A549 (cell line): ENCODE results near the gene PLK5.

Experiments used
- BHLHE40 ChIP-seq: IDR thresholded peaks from 2 replicates; pipeline ENCODE4 v1.6.1; 2012; ENCODE audit warnings: low read depth, low read length, inconsistent platforms
- CHD2 ChIP-seq: fragments of 150-350 bp; IDR thresholded peaks from 2 replicates; pipeline ENCODE4 v1.6.1; 2014; ENCODE audit warnings: low read length; ENCODE audit not compliant: partially characterized antibody
- CHD4 ChIP-seq: fragments of 200-600 bp; sonication (generic); IDR thresholded peaks from 2 replicates; pipeline ENCODE4 v1.6.1; 2016; ENCODE audit warnings: antibody characterized with exemption, mild to moderate bottlenecking, borderline replicate concordance
- JUNB ChIP-seq: fragments of >200 bp; sonication (Bioruptor Twin); formaldehyde crosslinking; IDR thresholded peaks from 2 replicates; pipeline ENCODE4 v1.6.1; 2016
- MAZ ChIP-seq: fragments of 150-350 bp; IDR thresholded peaks from 2 replicates; pipeline ENCODE4 v1.6.1; 2014; ENCODE audit warnings: antibody characterized with exemption, low read depth, low read length, borderline replicate concordance
- PHF8 ChIP-seq: fragments of 200-600 bp; sonication (generic); IDR thresholded peaks from 2 replicates; pipeline ENCODE4 v1.6.1; 2016; ENCODE audit warnings: low read depth, mild to moderate bottlenecking, antibody characterized with exemption, moderate library complexity, borderline replicate concordance
- POLR2A ChIP-seq: IDR thresholded peaks from 2 replicates; pipeline ENCODE4 v1.6.1; 2012; ENCODE audit warnings: mild to moderate bottlenecking, low read length
- SMC3 ChIP-seq: fragments of >200 bp; sonication (Bioruptor Twin); formaldehyde crosslinking; IDR thresholded peaks from 3 replicates; pipeline ENCODE4 v1.6.1; 2018; ENCODE audit warnings: inconsistent platforms
- TF ChIP-seq, protein P1 (sequence below): fragments of >200 bp; sonication (Bioruptor Twin); formaldehyde crosslinking; IDR thresholded peaks from 3 replicates; pipeline ENCODE4 v1.5.1; 2016
- TF ChIP-seq, protein P2 (sequence below): IDR thresholded peaks from 2 replicates; pipeline ENCODE4 v1.6.1; 2012
- TF ChIP-seq, protein P3 (sequence below): fragments of 200-600 bp; sonication (generic); IDR thresholded peaks from 2 replicates; pipeline ENCODE4 v1.6.1; 2016; ENCODE audit warnings: antibody characterized with exemption, mild to moderate bottlenecking, moderate library complexity
- TF ChIP-seq, protein P4 (sequence below): IDR thresholded peaks from 2 replicates; pipeline ENCODE4 v1.6.1; 2012; ENCODE audit warnings: low read depth, borderline replicate concordance
- TF ChIP-seq, protein P5 (sequence below): fragments of 150-350 bp; IDR thresholded peaks from 2 replicates; pipeline ENCODE4 v1.6.1; 2014; ENCODE audit warnings: low read depth, mild to moderate bottlenecking, low read length

DNA sequence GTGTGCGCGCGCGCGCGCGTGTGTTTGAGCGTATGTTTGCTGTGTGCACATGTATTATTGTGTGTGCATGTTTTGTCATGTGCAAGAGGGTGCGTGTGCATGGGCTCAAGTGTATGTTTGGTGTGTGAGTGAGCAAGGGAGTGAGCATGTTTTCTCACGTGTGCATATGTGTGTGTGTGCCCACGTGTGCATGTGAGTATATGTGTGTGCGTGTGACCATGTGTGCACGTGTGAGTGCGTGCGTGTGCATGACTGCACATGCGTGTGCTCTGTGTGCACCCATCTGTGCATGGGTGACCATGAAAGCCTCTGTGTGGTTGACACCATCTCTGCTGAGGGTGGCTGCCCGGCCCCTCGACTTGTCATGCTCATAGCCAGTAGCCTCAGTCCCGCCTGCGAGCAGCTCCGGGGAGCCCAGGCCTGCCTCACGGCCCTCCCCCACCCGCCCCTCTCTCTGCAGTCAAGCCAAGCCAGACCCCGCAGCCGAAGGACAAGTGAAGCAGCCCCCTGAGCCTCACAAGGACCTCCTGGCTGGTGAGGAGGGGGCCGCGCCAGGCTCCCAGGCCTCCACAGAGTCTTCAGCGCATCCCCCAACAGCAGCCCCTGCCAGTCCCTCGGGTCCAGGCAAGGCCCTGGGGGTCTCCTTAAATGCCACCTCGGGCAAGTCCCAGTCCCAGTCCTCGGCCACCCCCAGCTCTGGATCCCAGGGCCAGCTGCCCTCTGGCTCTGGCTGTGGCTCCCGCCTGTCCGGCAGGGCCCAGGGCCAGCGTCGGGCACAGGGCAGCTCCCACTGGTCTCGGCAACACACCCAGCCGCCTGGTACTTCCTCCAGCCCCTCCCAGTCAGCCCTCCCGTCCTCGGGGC is 26.9 kb upstream of the PLK5 start:
- TF ChIP-seq, protein P1, sequence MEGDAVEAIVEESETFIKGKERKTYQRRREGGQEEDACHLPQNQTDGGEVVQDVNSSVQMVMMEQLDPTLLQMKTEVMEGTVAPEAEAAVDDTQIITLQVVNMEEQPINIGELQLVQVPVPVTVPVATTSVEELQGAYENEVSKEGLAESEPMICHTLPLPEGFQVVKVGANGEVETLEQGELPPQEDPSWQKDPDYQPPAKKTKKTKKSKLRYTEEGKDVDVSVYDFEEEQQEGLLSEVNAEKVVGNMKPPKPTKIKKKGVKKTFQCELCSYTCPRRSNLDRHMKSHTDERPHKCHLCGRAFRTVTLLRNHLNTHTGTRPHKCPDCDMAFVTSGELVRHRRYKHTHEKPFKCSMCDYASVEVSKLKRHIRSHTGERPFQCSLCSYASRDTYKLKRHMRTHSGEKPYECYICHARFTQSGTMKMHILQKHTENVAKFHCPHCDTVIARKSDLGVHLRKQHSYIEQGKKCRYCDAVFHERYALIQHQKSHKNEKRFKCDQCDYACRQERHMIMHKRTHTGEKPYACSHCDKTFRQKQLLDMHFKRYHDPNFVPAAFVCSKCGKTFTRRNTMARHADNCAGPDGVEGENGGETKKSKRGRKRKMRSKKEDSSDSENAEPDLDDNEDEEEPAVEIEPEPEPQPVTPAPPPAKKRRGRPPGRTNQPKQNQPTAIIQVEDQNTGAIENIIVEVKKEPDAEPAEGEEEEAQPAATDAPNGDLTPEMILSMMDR: no peak
- TF ChIP-seq SMC3 (no peak), CHD2 (no peak), CHD4 (no peak), POLR2A (no peak), BHLHE40 (no peak), JUNB (no peak), PHF8 (no peak), MAZ (no peak)
- TF ChIP-seq, protein P2, sequence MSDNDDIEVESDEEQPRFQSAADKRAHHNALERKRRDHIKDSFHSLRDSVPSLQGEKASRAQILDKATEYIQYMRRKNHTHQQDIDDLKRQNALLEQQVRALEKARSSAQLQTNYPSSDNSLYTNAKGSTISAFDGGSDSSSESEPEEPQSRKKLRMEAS: no peak
- TF ChIP-seq, protein P3, sequence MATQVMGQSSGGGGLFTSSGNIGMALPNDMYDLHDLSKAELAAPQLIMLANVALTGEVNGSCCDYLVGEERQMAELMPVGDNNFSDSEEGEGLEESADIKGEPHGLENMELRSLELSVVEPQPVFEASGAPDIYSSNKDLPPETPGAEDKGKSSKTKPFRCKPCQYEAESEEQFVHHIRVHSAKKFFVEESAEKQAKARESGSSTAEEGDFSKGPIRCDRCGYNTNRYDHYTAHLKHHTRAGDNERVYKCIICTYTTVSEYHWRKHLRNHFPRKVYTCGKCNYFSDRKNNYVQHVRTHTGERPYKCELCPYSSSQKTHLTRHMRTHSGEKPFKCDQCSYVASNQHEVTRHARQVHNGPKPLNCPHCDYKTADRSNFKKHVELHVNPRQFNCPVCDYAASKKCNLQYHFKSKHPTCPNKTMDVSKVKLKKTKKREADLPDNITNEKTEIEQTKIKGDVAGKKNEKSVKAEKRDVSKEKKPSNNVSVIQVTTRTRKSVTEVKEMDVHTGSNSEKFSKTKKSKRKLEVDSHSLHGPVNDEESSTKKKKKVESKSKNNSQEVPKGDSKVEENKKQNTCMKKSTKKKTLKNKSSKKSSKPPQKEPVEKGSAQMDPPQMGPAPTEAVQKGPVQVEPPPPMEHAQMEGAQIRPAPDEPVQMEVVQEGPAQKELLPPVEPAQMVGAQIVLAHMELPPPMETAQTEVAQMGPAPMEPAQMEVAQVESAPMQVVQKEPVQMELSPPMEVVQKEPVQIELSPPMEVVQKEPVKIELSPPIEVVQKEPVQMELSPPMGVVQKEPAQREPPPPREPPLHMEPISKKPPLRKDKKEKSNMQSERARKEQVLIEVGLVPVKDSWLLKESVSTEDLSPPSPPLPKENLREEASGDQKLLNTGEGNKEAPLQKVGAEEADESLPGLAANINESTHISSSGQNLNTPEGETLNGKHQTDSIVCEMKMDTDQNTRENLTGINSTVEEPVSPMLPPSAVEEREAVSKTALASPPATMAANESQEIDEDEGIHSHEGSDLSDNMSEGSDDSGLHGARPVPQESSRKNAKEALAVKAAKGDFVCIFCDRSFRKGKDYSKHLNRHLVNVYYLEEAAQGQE: no peak
- TF ChIP-seq, protein P4, sequence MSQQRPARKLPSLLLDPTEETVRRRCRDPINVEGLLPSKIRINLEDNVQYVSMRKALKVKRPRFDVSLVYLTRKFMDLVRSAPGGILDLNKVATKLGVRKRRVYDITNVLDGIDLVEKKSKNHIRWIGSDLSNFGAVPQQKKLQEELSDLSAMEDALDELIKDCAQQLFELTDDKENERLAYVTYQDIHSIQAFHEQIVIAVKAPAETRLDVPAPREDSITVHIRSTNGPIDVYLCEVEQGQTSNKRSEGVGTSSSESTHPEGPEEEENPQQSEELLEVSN: no peak
- TF ChIP-seq, protein P5, sequence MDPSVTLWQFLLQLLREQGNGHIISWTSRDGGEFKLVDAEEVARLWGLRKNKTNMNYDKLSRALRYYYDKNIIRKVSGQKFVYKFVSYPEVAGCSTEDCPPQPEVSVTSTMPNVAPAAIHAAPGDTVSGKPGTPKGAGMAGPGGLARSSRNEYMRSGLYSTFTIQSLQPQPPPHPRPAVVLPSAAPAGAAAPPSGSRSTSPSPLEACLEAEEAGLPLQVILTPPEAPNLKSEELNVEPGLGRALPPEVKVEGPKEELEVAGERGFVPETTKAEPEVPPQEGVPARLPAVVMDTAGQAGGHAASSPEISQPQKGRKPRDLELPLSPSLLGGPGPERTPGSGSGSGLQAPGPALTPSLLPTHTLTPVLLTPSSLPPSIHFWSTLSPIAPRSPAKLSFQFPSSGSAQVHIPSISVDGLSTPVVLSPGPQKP: no peak
